Measurements from ENCODE around the gene S100A6.

GRCh38 chr1:153547560-153548551 is 12.1 kb upstream of the S100A6 start:
- no peak for TF ChIP-seq RFX5 (IDR thresholded peaks at IDR 0.05)
- TF ChIP-seq CTCF (IDR thresholded peaks at IDR 0.05), result no peak
- TF ChIP-seq NPAS2 (CRISPR knock-in tag; IDR thresholded peaks at IDR 0.05; ENCODE audit: borderline replicate concordance), result no peak
- TF ChIP-seq CBX2 (IDR thresholded peaks at IDR 0.05; ENCODE audit: borderline replicate concordance, low read depth), result no peak
- no peak for TF ChIP-seq REST (IDR thresholded peaks at IDR 0.05)
- no peak for TF ChIP-seq NR3C1 (IDR thresholded peaks at IDR 0.05)
- no peak for TF ChIP-seq MAZ (IDR thresholded peaks at IDR 0.05; ENCODE audit: borderline replicate concordance, low read depth, low read length)
- no peak for TF ChIP-seq POLR2A (IDR thresholded peaks at IDR 0.05; ENCODE audit: low read length)
- TF ChIP-seq CHD4 (IDR thresholded peaks at IDR 0.05; ENCODE audit: borderline replicate concordance), result no peak

Measured in A549 (cell line).